HEK293 (cell line): Measurements from ENCODE around the gene HRH4.

Experiments
- OVOL3 ChIP-seq: fragments of 450-650 bp; formaldehyde crosslinking; IDR thresholded peaks from 2 replicates; pipeline ENCODE4 v1.5.1; 2016; ENCODE audit warnings: missing biosample characterization, missing genetic modification characterization
- PATZ1 ChIP-seq: fragments of 450-650 bp; formaldehyde crosslinking; IDR thresholded peaks from 2 replicates; pipeline ENCODE4 v1.5.1; 2016; ENCODE audit warnings: missing biosample characterization, missing genetic modification characterization
- PRDM1 ChIP-seq: fragments of 450-650 bp; formaldehyde crosslinking; IDR thresholded peaks from 2 replicates; pipeline ENCODE4; 2016; ENCODE audit warnings: missing biosample characterization, missing genetic modification characterization
- YY1 ChIP-seq: fragments of 450-650 bp; formaldehyde crosslinking; IDR thresholded peaks from 2 replicates; pipeline ENCODE4 v1.5.1; 2018; ENCODE audit warnings: missing biosample characterization, missing genetic modification characterization
- ZBTB20 ChIP-seq: fragments of 450-650 bp; formaldehyde crosslinking; IDR thresholded peaks from 2 replicates; pipeline ENCODE4 v1.5.1; 2016; ENCODE audit warnings: missing biosample characterization, missing genetic modification characterization
- ZNF138 ChIP-seq: fragments of 450-650 bp; formaldehyde crosslinking; IDR thresholded peaks from 2 replicates; pipeline ENCODE4 v1.5.1; 2016; ENCODE audit warnings: missing biosample characterization, missing genetic modification characterization, borderline replicate concordance
- ZNF660 ChIP-seq: fragments of 450-650 bp; IDR thresholded peaks from 2 replicates; pipeline ENCODE4 v1.5.1; 2018; ENCODE audit warnings: missing biosample characterization, mild to moderate bottlenecking, missing genetic modification characterization
- ZNF777 ChIP-seq: fragments of 450-650 bp; formaldehyde crosslinking; IDR thresholded peaks from 2 replicates; pipeline ENCODE4 v1.5.1; 2017; ENCODE audit warnings: missing biosample characterization, missing genetic modification characterization, borderline replicate concordance
- TF ChIP-seq, protein P1 (sequence below): fragments of 450-650 bp; formaldehyde crosslinking; IDR thresholded peaks from 2 replicates; pipeline ENCODE4 v1.5.1; 2016; ENCODE audit warnings: missing biosample characterization, missing genetic modification characterization

- TF ChIP-seq, protein P1, sequence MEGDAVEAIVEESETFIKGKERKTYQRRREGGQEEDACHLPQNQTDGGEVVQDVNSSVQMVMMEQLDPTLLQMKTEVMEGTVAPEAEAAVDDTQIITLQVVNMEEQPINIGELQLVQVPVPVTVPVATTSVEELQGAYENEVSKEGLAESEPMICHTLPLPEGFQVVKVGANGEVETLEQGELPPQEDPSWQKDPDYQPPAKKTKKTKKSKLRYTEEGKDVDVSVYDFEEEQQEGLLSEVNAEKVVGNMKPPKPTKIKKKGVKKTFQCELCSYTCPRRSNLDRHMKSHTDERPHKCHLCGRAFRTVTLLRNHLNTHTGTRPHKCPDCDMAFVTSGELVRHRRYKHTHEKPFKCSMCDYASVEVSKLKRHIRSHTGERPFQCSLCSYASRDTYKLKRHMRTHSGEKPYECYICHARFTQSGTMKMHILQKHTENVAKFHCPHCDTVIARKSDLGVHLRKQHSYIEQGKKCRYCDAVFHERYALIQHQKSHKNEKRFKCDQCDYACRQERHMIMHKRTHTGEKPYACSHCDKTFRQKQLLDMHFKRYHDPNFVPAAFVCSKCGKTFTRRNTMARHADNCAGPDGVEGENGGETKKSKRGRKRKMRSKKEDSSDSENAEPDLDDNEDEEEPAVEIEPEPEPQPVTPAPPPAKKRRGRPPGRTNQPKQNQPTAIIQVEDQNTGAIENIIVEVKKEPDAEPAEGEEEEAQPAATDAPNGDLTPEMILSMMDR (tag by site-specific recombination), result no peak
- TF ChIP-seq ZNF777 (tag by site-specific recombination), result no peak
- TF ChIP-seq ZNF138 (tag by site-specific recombination), result no peak
- TF ChIP-seq ZBTB20, result no peak
- TF ChIP-seq OVOL3, result no peak
- TF ChIP-seq PATZ1 (tag by site-specific recombination), result no peak
- no peak for TF ChIP-seq YY1 (tag by site-specific recombination)
- no peak for TF ChIP-seq ZNF660
- TF ChIP-seq PRDM1 (tag by site-specific recombination), result no peak
Observed at GRCh38 chr18:24470022-24470618, 9.7 kb downstream of the HRH4 start.
